GM19467 (cell line): Measurements from ENCODE around the gene DUS1L.

Experiments
- ATAC-seq: cut with Tn5 transposase; IDR thresholded peaks from one replicate; pipeline ENCODE4 v1.9.1; 2021; ENCODE audit warnings: mild to moderate bottlenecking, moderate library complexity; ENCODE audit not compliant: unreplicated experiment

The DUS1L gene

GRCh38 chr17:82029990-82030469 lies 35.6 kb downstream of the DUS1L start:
- ATAC-seq = no peak

- no peak for ATAC-seq
Measured at GRCh38 chr17:82029391-82029790, 36.2 kb downstream of the DUS1L start.

DNA sequence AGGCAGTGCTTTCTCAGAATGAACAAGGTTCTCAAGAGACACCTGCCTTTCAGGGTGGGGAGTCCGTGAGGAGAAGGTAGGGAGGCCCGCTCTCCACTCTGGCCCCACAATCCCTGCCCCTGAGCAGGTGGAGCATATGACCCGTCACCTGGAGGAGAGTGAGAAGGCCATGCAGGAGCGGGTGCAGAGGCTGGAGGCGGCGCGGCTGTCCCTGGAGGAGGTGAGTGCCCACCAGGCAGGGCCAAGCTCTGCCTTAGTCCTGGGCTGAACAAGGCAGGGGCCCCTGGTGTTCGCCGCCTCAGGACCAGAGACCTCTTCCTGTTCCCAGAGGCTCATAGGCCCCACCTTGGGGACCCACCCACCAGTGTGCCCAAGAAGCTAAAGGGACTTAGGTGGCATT lies 36.6 kb downstream of the DUS1L start:
- no peak for ATAC-seq

DNA sequence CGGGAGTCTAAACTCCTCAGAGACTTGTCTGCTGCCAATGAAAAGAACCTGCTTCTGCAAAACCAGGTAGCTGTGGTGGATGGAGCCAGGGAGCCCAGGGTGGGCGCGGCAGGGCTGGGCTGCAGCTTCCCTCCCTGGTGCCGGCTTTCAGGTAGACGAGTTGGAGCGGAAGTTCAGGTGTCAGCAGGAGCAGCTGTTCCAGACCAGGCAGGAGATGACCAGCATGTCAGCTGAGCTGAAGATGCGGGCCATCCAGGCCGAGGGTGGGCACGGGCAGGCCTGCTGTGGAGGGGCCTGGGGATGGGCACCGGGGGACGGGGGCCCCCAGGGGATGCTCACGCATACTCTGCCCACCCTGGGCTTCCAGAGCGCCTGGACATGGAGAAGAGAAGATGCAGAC lies 37.4 kb downstream of the DUS1L start:
- no peak for ATAC-seq

GRCh38 chr17:82025401-82026107 lies 40.0 kb downstream of the DUS1L start:
- no peak for ATAC-seq

GRCh38 chr17:82024859-82025258 lies 40.7 kb downstream of the DUS1L start:
- no peak for ATAC-seq

- no peak for ATAC-seq
Measured at GRCh38 chr17:82023447-82024241, 42.0 kb downstream of the DUS1L start.

GRCh38 chr17:82022981-82023446 lies 42.6 kb downstream of the DUS1L start, which contains the start of gene LRRC45:
TSS of gene LRRC45 (plus strand) at chr17:82023305. CDS start at chr17:82023644, 339 bp downstream.
- ATAC-seq = peak; percentile 81

GRCh38 chr17:82022310-82022980 lies 43.2 kb downstream of the DUS1L start, which contains the start of gene CENPX:
TSS of gene CENPX (minus strand) at chr17:82022878. CDS start at chr17:82022861, 17 bp downstream.
- ATAC-seq = no peak

GRCh38 chr17:82021900-82022309 lies 43.7 kb downstream of the DUS1L start:
- ATAC-seq = no peak

GRCh38 chr17:82021107-82021899 lies 44.3 kb downstream of the DUS1L start:
- no peak for ATAC-seq

DNA sequence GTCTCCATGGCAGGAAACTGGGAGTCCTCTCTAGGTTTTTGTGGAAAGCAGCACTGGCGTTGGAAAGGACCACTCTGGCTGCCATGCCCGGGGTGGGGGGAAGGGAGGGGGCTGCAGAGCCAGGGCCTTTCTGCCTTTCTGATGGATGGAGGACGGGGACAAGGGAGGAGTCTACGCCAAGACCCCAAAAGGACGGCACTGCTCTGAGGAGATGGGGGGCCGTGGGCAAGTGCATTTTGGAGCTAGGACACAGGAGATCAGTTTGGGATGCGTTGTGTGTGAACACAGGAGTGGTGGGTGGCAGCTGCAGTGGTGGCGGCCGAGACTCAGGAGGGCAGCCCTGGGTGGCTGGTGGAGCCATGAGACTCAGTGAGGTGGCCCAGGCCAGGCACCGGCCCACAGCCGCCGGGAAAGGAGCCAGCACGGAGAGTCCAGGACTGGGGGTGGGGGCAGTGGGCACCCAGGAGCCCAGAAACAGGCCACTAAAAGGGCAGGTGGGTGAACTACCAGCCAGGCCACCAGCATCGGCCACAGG lies 45.0 kb downstream of the DUS1L start:
- ATAC-seq = no peak

GRCh38 chr17:82019690-82020571 lies 45.7 kb downstream of the DUS1L start:
- ATAC-seq = no peak

- ATAC-seq = no peak
Measured at GRCh38 chr17:82018989-82019689, 46.5 kb downstream of the DUS1L start.

- ATAC-seq = no peak
Measured at GRCh38 chr17:82018152-82018988, 47.2 kb downstream of the DUS1L start.

DNA sequence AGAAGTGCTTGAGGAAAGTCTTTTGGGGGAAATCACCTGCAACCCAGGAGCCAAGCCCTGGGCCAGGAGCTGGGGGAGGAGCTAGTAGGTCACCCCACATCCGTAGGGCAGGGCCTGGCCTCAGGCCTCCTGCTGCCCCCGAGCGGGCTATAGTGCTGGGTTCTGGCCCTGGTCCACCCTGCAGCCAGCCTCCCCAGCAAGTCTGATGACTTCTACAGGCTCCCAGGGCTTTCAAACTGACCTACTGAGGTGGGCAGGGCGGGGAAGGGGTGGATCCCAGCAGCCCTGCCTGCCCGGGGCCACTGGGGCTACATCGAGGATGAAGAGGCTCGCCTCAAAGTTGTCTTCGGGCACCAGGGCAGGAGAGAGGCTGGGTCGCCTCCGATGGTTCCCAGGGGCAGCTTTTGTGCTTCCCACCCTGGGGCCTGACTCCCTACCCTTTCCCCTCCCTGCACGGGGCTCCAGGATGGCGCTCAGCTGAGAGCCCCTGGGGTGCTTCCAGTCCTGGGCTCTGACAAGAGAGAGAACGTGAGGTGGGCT lies 47.9 kb downstream of the DUS1L start:
- no peak for ATAC-seq

DNA sequence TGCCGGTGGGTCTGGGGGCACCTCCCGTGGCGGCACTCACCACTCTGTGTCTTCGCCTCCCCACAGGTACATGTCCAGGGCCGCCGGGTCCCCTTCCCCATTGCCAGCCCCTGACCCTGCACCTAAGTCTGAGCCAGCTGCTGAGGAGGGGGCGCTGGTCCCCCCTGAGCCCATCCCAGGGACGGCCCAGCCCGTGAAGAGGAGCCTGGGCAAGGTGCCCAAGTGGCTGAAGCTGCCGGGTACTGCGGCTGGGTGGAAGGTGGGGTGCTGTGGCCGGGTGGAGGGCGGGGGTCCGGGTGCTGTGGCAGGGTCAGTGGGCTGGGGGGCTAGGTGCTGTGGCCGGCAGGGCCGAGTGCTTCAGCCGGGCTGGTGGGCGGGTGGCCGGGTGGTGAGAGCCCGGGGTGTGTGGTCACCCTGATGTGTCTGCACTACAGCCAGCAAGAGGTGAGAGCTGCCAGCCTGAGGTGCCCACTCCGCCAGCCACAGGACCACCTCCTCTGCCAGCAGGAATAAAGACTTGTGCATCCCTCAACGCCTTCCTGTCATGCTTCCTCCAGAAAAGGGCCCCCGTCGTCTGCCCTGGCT lies 48.6 kb downstream of the DUS1L start:
- no peak for ATAC-seq
